RCC 7860 (cell line): ENCODE measurements around the gene KIF13A.
"Not testable (repeated sequence)": the region's sequence is repeated elsewhere in the genome, so short reads cannot be mapped to it uniquely, and the experiment has no call there.

Experiments used
- DNase-seq: peaks from one replicate; pipeline ENCODE4 v3.0.0-alpha.2; 2015; ENCODE audit warnings: low spot score
- FAIRE-seq: peaks from 2 replicates; lab custom pipeline; 2012; peaks lifted over from hg19 to GRCh38; lab: Jason Lieb, UNC

The KIF13A gene

DNA sequence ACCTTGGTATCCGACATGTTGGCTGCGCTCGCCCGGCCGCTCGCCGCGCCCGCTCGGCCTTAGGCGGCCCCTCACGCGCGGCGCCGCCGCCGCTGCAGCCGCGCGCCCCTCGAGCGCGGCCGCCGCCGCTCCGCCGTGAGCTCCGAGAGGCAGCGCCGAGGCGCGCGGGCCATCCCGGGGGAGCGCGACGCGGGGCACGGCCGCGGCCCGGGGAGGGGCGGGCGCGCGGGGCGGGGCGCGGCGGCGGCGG, at the start of gene KIF13A:
KIF13A (minus strand) TSS at position 189 of the 250 bp plus-strand sequence; CDS start at position 17, 172 bp downstream.
- no peak for DNase-seq
- no peak for FAIRE-seq

- DNase-seq (no peak), FAIRE-seq (no peak)
Observed at GRCh38 chr6:18036781-18037180, 49.3 kb upstream of the KIF13A start.

- no peak for DNase-seq
- FAIRE-seq: no peak
Observed at GRCh38 chr6:18035330-18035854, 48.0 kb upstream of the KIF13A start.

DNA sequence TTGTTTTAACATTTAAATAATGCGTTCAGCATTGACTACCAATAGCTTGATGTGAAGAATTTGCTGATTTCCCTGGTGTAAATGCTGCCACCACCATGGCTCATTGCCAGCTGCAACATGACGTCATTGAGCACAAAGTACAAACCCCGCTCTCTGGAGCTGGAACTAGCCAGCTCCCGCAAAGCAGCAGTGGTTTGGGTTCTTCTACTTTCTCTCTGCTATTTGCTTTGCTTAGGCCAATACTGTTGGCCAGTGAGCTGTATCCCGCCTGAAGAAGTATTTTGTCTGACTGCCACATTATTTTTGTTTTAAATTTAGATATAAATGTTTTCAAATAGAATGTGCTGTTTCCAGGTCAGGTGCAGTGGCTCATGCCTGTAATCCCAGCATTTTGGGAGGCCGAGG, 47.4 kb upstream of the KIF13A start:
- FAIRE-seq (no peak), DNase-seq (no peak)

GRCh38 chr6:18031680-18032256, 44.3 kb upstream of the KIF13A start:
- DNase-seq (no peak), FAIRE-seq (no peak)

DNA sequence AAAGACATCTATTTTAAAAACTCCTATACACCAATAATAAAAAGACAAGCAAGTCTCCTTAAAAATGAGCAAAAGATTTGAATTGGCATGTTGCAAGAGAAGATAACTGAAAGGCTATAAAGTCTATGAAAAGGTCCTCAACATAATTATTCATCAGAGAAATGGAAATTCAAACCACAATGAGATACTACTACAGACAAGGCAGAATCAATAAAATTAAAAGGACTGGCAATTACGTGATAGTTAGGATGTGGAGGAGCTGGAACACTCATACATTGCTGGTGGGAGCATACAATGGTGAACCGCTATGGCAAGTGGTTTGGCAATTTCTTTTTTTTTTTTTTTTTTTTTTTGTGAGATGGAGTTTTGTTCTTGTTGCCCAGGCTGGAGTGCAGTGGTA, 43.8 kb upstream of the KIF13A start:
- no peak for FAIRE-seq
- no peak for DNase-seq

GRCh38 chr6:18028332-18028731, 40.9 kb upstream of the KIF13A start:
- DNase-seq (no peak), FAIRE-seq (no peak)

DNA sequence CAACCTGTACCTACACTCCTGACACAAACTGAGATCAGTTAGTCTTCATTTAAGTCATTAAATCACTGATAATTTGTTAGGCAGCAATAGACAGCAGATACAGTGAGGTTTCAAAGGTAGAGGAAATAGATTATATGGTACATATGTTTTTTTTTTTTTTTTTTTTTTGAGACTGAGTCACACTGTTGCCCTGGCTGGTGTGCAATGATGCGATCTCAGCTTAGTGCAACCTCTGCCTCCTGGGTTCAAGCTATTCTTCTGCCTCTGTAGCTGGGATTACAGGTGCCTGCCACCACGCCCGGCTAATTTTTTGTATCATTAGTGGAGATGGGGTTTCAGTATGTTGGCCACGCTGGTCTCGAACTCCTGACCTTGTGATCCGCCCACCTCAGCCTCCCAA, 38.2 kb upstream of the KIF13A start:
- FAIRE-seq: no peak
- DNase-seq: no peak

DNA sequence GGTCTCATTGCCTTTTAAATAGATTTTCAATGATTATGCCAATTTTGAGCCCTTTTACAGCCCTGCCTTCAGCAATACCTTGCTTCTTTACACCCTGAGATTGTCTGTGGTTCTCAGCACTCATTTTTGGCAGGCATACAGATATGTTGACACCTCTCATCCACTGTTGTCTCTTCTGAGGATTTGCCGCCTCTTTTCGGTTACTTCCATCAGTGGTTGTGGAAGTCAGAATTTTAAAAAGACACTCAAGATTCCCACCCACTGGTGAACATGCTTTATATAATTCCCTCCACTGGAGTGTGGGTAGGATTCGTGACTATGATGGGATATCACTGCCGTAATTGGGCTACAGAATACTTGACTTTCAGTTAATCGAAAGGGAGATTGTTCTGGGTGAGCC, 37.4 kb upstream of the KIF13A start:
- FAIRE-seq (no peak), DNase-seq (no peak)

GRCh38 chr6:18023891-18024290, 36.5 kb upstream of the KIF13A start:
- FAIRE-seq (no peak), DNase-seq (no peak)

DNA sequence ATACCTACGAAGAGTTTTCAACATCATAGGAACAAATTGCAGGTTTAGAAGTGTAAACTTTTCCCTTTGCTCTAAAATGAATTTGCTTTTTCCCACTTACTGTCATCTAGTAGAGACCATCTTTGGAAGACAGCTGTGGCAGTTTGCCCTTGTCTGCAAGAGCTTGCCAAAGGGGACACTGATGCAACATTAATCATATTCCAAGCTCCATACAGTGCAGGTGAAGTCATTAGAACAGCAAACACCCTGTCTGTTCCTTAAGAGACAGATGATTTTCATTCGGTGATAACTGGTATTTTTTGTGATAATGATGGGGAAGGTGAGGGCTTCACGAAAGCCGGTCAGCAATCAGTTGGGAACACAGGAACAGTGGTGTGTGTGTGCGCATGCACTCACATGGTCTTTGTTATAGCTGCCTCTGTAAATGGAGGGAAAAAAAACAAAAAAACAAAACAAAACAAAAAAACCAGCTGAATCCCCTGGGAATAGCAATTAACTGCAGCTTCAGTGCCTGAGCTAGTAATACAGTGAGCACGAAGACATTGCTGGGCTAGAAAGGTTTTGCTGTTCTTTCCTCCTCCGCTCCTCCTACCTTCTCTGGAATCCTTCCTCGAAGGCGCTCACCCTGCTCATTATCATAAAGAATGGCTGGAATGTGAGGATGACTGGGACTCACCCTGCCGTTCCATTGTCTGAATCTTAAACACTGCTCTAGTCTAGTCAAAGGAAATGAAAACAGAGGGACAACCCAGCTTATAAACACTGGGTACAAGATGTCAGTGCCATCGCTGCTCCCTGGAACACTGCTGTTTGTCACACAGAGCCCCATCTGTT, 35.2 kb upstream of the KIF13A start:
- DNase-seq (peak; percentile 64), FAIRE-seq (no peak)

DNA sequence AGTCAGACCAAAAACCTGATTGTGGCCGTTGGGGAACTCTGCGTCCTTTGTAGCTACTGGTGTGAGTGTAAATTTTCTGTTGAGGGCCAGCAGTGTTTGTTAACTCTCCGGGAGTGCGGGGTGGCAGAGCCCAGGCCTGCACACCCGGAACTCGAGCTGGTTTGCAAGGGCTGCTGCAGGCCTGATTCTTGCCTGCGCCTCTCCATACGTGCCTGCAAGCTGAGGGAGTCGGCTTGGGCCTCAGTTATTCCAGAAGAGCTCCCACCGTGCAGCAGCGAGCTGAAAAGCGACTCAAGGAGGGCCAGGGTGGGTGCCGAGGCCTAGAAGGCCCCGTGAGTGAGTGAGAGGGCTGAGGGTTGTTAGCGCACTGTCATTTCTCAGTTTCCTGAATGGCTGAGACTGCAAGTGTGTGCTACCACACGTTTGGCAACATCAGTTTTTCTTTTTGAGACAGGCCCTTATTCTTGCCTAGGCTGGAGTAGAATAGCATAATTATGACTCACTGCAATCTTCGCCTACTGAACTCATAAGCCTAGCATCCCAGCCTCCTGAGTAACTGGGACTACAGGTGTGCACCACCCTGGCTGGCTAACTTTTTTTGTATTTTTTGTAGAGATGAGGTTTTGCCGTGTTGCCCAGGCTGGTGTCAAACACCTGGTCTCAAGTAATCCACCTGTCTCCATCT, 33.9 kb upstream of the KIF13A start:
- FAIRE-seq (no peak), DNase-seq (no peak)

GRCh38 chr6:18020545-18020944, 33.1 kb upstream of the KIF13A start:
- not testable (repeated sequence) for FAIRE-seq, DNase-seq

DNA sequence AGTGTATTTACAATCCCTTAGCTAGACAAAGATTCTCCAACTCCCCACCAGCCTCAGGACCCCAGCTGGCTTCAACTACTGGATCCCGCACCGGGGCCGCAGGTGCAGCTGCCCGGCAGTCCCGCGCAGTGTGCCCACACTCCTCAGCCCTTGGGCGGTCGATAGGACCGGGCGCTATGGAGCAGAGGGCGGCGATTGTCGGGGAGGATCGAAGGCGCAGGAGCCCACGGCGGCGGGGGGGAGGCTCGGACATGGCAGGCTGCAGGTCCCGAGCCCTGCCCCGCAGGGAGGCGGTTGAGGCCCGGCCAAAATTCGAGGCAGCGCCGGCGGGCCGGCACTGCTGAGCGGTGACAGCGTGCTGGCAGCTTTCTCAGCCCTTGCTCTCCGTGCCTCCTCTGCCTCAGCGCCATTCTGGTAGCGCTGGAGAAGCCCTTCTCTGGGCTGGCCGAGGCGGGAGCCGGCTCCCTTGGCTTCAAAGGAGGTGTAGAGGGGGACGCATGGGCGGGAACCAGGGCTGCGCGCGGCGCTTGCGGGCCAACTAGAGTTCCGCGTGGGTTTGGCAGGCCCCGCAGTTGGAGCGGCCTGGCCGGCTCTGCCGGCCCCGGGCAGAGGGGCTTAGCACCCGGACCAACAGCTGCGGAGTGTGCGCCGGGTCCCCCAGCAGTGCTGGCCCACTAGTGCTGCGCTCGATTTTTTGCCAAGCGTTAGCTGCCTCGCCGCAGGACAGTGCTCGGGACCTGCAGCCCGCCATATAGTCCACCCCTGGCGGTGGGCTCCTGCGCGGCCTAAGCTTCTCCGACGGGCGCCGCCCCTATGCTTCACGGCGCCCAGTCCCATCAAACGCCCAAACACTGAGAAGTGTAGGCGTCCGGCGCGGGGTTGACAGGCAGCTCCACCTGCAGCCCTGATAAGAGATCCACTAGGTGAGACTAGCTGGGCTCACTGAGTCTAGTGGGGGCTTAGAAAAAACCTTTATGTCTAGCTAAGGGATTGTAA, 32.4 kb upstream of the KIF13A start:
- no peak for FAIRE-seq

DNA sequence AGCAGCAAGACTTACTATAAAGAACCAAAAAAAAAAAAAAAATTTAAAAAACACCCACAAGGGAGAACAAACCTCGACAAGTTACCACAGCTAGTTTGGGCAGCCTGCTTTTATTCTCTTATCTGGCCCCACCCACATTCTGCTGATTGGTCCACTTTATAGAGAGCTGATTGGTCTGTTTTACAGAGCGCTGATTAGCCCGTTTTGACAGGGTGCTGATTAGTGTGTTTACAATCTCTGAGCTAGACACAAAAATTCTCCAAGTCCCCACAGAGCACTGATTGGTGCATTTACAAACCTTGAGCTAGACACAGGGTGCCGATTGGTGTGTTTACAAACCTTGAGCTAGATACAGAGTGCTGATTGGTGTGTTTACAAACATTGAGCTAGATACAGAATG, 31.7 kb upstream of the KIF13A start:
- FAIRE-seq: not testable (repeated sequence)

More for the DNA sequence above, 32.4 kb upstream of the KIF13A start:
- DNase-seq: no peak

GRCh38 chr6:18016698-18017097, 29.3 kb upstream of the KIF13A start:
- FAIRE-seq (no peak), DNase-seq (no peak)

More for the DNA sequence above, 31.7 kb upstream of the KIF13A start:
- DNase-seq: not testable (repeated sequence)

DNA sequence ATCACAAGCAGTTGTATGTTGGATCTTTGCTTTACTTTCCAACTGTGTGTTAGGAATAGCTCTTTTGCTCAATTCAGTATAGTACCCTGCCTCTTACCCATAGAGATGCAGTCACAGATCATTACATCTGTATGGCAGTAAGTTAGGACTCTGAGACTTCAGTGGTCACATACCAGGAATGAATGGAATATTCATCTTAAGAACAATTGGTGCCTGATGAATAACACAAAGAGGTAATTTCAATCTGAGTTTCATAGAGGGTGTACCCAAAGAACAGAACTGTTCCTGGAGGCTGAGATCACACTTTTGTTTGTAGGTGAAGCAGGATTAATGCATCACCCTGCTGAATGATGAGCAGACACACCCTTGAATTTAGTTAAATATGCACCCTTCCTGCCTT, 28.7 kb upstream of the KIF13A start:
- FAIRE-seq: no peak
- no peak for DNase-seq

GRCh38 chr6:18011287-18011686, 23.9 kb upstream of the KIF13A start:
- DNase-seq: no peak
- FAIRE-seq: no peak

GRCh38 chr6:18010540-18010939, 23.1 kb upstream of the KIF13A start:
- DNase-seq, FAIRE-seq: not testable (repeated sequence)

GRCh38 chr6:18004256-18004985, 17.0 kb upstream of the KIF13A start:
- DNase-seq (no peak), FAIRE-seq (no peak)
